HL-60/S4 (cell line): ENCODE data around the gene OPCML.

ENCODE experiments used
- in situ Hi-C: fragments of 300-500 bp; cut with MboI; formaldehyde crosslinking; loops from 2 replicates; pipeline ENCODE4 v1.14.3; 2022; ENCODE audit warnings: low sequenced_read_pairs

OPCML gene

DNA sequence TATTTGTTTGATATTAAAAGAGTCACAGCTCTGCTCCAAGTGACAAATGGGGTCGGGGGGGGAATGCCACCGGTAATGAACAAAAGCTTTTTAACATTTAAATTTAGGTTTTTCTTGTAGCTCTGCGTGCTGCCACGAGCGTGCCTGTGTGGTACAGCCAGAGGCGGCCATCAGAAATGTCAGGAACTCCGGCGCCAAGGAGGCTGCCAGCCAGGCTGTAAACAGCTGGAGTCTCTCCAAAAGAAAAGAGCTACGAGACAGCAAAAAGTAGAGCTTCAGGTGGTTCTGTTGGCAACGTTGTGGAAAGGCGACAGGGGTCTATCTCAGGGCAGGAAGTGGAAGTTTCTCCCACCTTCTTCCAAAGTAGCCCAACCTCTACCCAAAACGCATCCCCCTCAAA, 532.8 kb downstream of the OPCML start:
- in situ Hi-C loops = no loop called here

DNA sequence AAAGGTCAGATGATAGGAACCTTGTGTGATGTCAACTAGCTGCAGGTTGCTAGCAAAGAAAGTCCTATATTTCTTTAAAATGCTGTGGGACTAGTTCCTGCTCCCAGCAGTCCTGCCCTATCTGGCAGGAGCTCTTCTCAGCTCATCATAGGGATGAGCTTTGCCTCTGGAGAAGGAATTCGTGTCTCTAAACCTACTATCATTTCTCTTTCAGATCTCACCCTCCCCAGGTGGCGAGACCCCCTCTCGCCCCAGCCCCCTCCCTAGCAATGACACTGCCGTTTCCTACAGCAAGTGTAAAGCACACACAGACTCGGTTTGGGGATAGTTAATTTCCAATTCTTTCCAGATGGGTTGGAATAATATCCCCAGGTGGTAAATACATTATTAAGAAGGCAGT, 533.3 kb downstream of the OPCML start:
- in situ Hi-C loops = no loop called here

DNA sequence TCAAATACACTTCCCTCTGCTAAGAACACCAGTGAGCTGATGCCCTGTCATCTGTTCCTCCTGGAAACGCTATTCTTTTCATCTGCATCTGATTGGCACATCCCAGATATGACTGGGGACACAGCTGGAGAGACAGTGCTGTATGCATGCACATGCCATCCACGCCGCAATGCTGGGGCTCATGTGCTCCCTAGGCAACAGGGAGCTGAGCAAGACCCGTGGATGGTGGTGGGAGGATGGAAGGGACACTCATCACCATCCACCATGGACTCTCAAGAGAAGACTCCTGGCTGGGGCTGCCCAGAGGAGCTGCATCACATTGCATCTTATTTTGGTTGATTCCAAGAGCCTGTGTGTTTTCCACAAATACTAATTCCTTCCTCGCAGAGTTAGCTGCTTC, 534.9 kb downstream of the OPCML start:
- in situ Hi-C loops = no loop called here

DNA sequence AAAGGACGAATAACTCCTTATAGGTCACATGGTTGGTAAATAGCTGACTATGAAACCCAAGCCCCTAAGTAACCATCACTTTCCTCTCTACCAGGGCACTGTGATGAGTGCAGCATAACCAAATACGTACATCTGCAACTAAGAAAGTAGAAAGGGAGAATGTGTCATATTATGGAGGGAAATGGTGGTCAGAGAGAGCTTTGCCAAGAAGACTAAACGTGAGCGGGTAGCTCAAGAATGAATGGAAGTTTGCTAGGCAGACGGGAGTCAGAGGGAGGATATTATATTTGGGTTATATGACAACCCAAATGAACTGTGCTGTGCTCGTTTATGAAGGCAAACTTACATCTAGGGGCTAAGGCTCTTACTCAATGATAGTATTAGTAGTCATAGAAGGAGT, 537.3 kb downstream of the OPCML start:
- in situ Hi-C loops = no loop called here

DNA sequence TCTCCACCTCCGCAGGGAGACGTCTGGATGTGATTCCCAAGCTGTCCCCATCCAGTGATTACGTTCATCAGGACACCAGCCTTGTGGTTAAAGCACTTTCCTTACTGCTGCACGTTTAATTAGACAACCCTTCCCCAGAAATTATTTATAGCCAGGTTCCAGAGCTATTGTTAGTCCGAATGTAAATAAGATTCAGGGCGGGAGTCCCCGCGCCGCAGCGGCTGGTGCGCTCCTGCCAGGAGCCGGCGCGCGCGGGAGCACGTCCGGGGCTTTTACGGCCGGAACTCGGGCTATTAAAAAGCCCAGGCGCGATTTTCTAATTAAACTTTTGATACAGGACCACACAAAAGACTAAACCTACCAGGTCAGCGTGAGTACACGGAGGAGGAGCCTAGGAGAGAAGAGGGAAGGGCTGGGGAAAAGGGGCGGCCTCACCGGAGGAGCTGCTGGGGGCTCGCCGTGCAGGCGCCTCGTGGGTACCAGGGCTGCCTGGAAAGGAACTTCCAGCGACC, 538.3 kb downstream of the OPCML start:
- in situ Hi-C loops = no loop called here

DNA sequence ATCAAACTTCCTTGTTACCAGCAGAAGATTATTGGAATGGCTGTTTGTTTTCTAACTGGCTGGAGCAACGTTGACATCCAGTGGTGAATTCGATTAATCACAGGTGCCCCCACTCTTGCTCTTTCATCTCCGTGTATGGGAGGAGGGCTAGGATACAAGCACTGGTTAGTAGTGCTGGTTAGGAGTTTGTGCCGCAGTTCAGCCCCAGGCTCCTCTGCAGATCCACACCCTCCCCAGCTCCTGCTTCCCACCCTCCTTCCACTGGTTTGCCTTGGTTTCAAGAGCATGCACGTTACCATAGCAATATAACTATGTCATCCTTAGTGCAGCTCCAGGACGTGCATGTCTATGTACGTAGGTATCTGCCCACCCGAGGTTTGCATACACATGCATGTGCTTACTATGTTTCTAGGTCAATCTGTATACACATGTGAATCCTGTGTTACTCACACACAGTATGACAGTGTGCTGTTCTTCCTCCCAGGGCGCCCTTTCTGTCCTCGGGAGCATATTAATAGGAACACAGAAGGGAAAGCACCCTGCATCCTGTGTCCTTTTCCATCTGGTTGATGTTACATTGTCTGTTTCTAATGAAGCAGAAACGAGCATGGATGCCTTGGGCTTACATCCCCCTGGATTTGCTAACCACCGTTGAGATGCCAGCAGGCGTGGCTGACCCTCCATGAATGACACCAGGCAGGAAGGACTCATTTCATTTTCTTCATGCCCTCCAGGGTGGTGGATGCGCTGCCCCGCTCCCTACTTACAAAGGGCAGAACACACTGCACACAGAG, 539.3 kb downstream of the OPCML start:
- in situ Hi-C loops = no loop called here

DNA sequence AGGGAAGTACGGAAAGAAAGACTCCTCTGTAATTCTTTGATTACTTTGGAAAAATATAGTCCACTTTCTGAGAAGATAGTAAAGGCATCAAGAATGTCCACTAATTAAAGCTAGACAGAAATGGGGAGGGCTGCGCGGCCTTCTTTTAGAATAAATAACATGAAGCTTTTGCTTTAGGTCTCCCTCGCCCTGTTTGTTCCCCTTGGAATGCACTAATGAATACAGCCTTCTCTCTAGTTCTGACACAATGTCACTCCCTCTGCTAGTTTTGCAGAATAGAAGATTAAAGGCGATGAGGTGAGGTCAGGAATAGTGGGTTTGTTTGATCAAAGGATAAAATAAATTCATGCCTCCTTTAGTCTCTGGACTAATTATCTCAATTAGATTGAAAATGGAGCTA, 543.9 kb downstream of the OPCML start:
- in situ Hi-C loops = no loop called here

DNA sequence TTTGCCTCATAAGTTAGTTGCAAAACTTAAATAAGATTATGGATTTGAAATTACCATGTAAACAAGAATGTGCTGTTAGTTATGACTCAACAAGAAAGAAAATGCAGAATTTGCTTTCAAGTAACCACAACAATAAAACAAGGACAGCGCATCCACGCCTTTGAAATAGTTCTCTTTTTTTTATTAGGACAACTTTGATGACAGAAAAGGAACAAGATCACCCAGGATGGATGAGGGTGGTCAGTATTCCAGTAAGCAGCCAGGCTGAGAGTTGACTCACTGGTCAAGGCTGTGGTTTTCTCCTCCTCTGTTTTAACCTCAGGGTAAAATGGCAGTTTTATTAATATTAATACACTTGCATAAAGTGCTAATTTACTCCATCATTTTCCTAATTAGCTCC, 544.4 kb downstream of the OPCML start:
- in situ Hi-C loops = no loop called here

DNA sequence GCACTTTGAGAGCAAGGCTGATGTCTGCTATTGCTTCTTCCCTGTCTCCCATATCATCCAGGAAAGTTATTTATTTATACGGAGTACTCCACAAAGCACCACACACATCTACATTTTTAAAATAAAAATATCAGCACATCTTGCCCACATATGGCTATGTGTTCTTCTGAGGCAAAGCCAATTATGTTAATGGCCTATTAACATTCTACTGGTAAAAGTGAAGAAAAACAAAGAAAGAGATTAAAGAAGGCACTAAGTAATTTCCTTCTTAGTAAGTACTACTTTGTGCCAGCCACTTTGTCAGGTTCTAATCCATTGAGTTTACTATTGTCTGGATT, 548.7 kb downstream of the OPCML start:
- in situ Hi-C loops = no loop called here

DNA sequence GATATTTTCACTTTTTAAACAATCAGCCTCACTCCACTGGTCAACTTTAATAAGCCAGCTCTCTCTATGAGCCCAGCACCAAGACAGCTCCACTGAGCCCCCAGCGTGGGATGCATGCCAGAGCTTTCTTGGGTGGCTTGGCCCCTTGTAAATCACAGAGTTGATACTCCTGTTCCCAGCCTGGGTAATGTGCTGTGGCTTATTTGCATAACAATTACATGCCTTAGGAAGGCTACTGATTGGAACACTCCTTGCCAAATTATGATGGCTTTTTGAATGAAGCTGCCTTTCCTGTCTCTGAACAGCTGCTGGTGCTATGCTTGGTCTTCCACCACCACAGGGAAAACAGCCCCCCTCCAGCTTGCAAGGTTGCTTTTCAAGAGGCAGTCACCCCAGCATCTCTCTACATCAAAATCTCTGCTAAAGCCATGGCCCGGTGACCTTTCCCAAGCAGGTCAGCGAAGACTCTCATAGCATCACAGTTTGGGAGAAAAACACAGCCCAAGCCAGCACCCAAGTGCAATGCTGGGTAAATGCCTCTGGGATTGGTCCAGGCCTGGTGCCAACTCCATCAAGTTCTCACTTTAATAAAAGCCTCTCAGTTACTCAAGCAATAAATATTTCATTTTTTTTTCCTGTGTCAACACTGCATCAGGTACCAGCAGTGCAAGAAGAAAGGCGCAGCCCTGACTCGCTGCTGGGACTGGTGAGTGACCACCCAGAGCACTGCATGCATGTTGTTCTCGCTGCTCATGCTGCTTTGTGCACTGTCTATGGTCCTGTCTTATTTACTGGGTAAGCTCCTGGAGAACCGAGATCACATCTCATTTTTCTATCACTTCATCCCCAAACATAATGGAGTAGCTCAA, 549.3 kb downstream of the OPCML start:
- in situ Hi-C loops = no loop called here

DNA sequence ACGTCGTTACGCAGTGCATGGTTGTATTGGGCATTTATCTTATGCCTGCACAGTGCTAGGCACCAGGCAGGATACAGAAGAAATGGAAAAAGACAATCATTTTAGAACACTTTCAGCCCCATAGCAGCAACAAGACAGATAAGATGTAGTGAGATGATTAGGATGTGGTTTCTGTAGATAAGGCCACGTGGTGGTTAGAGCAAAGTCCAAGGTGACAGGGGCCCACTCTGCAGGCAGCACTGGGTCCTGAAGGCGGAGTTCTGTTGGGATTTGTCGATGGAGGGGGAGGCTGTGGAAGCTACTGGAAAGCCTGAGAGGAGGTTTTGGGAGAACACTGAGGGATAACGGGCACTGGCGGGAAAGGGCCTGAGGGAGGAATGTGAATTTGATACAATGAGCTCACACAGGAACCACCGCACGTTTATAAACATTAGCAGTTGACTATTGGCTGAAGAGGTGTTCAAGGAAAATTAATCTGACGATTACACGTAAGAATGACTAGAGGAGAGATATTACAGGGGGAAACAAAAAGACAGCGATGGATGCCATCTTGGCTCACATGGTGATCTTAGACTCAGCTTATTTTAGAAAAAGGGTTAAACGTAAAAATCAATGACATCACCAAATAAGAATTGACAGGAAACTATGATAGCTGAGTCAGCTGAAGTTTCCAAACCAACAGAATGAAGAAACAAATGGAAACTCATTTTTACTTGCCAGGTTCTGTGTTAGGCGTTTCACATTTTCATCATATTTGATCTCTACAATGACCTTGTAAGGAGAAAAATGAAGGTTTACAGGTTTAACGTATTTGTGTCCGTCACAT, 551.0 kb downstream of the OPCML start:
- in situ Hi-C loops = no loop called here

DNA sequence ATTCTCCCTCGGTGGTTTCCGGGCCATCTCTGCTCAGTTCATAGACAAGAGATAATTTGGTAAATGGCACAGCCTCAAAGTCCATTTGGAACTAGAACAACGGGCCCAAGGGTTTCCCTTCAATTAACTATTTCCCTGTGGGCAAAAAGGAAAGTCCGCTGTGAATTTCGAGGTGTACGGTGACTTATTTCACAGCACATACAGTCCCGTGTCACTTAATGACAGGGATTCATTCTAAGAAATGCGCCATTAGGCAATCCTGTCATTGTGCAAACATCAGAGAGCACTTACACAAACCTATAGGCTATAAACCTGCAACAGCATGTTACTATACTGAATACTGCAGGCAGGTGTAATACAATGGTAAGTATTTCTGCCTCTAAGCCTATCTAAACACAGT, 551.6 kb downstream of the OPCML start:
- in situ Hi-C loops = no loop called here

DNA sequence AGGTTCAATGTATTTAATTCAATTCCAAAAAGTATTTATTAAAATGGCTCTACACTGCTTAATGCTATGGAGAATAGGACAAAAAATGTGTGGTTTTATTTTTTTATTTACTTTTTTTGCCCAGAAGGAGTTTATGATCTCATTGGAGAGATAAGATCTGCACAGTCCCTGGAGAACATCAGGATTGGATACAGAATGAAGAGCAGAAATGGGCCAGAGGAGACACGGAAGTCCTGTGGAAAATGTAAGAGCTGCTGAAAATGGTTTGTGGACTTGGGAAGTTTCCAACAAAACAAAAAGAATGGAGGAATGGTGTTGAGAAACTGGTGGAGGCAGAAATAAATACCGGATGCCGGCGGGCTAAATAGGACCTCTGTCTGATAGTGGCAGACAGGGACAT, 554.6 kb downstream of the OPCML start:
- in situ Hi-C loops = no loop called here

DNA sequence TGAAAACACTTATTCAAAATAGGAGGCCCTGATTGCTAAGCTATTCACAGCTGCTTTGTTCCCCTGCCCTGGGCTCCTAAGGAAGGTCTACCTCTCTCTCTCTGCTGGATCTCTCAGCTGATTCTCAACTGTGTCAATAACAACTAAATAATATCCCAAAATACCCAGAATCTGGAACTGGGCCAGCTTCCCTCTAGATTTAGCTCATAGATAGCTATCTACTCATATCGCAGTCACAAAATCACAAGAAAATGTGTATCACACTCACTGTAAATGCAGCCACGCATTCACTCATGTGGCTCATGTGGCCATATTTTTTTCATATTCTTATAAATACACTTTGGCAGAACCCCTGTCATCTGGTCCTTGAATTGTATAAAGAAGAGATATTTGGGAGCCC, 555.1 kb downstream of the OPCML start:
- in situ Hi-C loops = no loop called here

DNA sequence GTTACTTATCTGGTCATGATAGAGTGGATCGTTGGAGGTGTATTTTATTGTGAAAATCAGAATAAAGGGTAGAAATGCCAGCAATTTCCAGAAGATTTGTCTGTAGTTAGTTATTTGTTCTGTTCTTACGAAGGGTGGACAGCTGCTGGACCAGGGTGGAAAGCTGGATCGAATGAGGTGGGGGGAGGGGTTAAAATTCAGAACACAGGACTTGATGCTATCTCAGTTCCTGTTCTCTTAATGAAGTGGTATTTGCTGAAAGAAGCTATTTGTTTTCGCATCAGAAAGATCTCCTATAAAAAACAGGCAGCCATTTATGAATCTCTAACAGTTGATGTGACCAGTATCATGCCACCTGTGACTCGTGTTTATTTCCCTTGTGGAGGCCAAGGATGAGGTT, 556.2 kb downstream of the OPCML start:
- in situ Hi-C loops = no loop called here

DNA sequence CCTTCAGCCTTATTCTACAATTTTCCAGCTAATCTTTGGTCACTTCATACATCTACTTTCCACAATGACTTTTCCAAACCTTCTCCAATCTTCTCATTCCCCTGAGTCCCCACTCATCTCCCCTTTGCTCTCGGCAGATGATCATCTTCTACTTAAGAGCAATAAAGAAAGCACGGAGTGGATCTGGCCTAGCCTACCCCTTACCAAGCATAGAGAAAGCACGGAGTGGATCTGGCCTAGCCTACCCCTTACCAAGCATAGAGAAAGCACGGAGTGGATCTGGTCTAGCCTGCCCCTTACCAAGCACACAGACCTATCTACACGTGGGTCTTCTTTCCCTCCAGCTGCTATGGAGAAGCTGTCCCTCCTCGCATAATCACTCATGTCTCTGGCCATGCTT, 558.6 kb downstream of the OPCML start:
- in situ Hi-C loops = no loop called here

DNA sequence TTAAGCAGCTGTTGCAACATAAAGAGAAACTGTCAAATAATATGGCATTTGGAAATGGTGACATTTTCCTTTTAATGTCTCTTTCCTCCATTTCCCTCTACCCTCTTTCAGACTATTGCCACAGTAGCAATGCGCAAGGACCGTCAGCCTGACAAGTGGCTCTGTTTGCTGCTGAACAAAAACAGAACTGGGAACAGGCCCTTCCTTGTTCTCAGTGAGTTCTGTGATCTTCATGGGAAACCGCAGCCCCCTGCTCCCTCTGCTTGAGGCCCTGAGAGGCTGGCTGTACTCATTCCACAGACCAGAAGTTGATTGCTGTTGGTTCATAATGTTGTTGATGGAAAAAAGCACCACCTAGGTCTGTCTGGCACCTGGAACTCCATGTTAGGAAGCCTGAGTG, 559.7 kb downstream of the OPCML start:
- in situ Hi-C loops = no loop called here

DNA sequence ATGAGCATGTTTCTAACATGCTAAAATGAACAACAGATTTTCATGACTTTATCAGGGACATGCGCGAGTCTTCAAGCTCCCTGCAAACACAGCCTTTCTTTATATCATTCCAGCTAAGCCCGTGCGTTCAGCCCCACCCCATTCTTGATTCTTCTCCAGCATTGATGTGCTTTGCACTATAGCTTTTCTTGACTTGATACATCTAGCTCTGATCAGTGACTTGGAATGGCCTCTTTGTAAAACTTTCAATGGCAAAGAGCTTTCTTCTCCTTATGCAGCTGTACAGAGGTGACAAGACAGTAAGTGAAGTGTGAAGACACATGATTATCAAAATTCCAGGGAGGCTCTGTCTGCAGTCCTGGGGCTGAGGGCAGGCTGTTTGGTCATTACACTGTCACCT, 561.0 kb downstream of the OPCML start:
- in situ Hi-C loops = no loop called here

DNA sequence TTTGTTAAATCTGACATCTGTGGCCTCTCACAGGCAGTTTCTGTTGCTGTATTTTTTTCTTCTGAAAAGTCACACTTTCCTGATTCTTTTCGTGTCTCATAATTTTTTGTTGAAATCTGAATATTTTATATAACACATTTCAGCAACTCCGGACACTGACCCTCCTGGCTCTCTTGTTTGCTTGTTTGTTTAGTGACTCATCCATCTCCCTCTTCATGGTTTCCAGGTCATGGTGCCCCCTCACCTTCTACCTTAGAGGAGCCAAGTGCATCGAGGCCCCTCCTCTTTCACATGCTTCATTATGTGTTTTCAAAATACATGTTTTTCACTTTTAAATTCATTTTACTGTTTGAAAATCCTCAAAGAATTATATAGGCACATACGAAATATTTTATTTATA, 562.4 kb downstream of the OPCML start:
- in situ Hi-C loops = no loop called here

DNA sequence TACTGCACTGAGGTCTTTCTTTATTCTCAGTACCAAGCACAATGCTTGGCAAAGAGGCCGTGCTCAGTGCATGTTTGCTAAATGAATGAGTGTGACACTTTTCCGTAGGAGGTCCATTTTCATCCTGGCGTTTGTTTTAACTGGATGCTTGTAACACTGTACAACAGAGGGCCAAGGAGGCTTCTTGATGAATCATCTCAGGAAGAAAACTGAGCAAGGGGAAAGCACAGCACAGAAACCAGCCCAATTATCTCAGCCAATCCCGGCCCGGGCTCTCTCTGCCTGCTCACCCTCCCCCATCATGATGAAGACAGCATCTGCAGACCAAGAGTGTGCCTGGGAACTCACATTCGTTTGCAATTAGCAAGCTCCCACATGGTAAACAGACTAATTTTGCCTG, 570.3 kb downstream of the OPCML start:
- in situ Hi-C loops = no loop called here

DNA sequence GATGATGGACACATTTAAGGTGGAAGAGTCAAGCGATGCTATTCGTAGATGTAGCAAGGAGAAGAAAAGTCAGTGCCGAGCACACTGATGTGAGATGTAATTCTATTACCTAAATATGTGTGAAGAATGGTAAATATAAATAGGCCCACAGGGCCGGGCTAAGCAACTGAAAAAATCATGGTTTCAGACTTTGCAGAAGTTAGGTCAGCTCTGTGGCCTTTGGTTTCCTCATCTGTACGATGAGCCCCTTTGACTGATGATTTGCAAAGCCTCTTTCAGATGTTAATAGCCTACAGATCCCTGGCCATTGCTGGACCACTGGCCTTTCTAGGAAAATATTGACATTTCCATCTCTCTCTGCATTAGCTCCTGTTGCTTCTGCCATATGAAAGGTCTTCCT, 570.8 kb downstream of the OPCML start:
- in situ Hi-C loops = no loop called here
